HG03442 (cell line): ENCODE data around the gene CD19.
"Not testable (repeated sequence)": the region's sequence is repeated elsewhere in the genome, so short reads cannot be mapped to it uniquely, and the experiment has no call there.

Experiments
- ATAC-seq: cut with Tn5 transposase; IDR thresholded peaks from one replicate; pipeline ENCODE4 v1.9.1; 2021; ENCODE audit warnings: mild to moderate bottlenecking, moderate library complexity; ENCODE audit not compliant: unreplicated experiment

The CD19 gene

DNA sequence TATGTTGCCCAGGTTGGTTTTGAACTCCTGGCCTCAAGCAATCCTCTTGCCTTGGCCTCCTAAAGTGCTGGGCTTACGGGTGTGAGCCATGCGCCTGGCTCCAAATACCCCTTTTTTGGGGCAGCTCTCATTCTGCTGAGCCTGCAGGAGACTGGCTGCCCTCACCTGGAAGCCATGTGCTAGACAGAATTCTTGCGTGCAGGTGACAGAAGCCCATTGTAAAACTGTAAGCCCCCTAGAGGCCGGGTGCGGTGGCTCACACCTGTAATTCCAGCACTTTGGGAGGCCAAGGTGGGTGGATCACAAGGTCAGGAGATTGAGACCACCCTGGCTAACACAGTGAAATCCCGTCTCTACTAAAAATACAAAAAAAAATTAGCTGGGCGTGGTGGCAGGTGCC, 48.6 kb downstream of the CD19 start:
- ATAC-seq: not testable (repeated sequence)

DNA sequence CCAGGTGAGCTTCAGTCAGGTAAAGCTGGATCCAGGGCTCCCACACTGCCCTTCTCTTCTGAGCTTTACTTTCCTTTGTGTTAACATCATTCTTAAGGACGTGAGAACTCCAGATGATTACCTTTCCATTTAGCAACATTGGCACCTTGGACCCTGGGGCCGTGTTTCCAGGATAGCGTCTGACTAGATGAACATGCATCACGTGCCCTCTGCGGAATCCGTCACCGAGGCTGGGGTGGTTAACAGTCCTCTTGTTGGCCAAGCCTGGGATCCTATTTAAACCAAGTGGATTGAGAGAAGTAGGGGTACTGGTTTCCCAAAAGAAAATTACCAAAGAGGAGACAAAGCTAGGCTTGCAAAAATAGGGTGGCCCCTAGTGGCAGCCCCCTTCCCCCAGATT, 49.2 kb downstream of the CD19 start:
- no peak for ATAC-seq

DNA sequence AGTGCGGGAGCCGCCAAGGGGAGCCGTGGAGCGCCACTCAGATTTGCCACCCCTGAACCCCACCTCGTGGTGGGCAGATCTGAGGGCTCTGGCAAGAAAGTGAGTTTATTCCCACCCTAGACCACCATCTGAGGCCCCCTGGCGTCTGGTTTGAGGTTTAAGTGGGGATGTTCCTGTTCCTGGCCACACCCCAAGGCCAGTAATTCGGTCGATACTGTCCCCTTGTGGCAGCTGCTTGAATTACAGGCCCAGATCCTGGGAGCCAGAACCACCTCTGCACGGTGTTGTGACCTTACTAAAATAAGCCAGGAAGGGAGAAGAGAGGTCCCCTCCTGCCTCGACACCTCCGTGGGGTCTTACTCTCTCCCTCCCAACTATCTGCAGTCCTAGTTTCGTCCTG, 49.7 kb downstream of the CD19 start:
- no peak for ATAC-seq

DNA sequence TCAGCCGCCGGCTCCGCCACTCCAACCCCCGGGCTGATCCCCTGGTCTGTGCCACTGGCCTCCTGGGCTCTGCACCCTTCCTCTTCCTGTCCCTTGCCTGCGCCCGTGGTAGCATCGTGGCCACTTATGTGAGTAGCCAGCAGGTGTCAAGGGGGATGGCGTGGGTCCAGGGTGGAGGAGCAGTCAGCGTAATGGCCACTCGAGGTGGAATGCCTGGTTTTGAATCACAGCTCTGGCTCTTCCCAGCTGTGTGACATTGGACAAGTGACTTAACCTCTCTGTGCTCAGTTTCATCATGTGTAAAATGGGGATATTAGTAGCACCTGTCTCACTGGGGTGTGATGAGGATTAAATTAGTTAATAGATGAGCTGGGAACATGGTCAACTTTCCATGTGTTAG, 50.6 kb downstream of the CD19 start:
- ATAC-seq: no peak

DNA sequence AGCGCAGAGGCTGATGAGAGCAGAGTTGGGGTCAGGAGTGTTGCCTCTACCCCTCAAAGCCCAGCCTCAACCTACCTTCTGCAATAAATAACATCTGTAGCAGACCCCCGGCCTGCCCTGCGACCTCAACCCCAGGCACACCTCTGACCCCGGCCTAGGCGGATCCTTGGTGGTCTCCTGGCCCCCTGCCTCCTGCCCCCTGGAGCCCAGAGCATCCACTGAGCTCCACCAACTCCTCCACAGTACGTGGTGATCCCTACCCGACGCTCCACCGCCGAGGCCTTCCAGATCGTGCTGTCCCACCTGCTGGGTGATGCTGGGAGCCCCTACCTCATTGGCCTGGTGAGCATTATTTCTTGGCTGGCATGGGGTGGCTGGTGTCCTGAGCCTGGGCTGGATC, 51.2 kb downstream of the CD19 start:
- ATAC-seq: no peak

DNA sequence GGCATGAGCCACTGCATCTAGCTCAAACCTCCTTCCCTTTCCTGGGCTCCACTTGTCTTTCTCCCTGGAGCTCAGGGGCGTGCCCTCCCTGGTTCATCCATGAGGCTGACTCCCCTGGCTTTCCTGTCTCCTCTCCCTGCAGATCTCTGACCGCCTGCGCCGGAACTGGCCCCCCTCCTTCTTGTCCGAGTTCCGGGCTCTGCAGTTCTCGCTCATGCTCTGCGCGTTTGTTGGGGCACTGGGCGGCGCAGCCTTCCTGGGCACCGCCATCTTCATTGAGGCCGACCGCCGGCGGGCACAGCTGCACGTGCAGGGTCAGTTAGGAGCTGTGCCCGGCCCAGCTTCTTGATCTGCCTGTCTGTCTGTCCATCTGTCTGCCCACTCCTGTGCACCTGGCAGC, 51.9 kb downstream of the CD19 start:
- no peak for ATAC-seq

DNA sequence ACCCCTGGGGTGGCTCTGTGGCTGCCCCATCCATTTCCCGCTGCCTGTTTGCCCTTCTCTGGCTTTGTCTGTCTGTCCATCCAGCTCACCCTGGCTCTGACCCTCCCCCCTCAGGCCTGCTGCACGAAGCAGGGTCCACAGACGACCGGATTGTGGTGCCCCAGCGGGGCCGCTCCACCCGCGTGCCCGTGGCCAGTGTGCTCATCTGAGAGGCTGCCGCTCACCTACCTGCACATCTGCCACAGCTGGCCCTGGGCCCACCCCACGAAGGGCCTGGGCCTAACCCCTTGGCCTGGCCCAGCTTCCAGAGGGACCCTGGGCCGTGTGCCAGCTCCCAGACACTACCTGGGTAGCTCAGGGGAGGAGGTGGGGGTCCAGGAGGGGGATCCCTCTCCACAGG, 52.3 kb downstream of the CD19 start:
- ATAC-seq: no peak

DNA sequence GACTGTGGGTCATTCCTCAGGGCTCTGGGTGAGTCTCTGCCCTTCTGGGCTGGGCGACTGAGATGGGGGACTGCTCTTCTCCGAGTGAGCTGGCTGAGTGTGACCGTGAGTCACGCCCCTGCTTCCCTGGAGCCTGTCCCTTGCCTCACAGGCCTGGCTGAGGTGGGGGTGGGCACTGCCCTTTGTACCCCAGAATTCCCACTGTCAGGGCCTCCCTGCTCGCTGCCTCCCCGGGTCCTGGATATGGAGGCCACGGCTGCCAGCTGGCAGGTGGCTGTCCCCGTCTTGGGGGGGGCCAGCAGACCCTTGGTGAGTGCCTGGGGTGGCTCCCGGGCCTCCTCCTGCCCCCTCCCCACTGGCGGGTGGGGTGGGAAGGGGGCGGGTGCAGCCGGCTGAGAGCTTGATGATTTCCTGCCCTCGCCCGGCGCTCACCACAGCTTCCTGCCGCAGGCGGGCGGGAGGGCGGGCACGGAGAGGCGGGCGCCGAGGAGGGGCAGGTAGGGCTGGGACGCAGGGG, 52.9 kb downstream of the CD19 start, which contains the start of gene LAT:
Gene LAT, plus strand, starts transcription at position 434 of the 517 bp plus-strand sequence. CDS start 366 bp downstream, outside the sequence.
- ATAC-seq: no peak

DNA sequence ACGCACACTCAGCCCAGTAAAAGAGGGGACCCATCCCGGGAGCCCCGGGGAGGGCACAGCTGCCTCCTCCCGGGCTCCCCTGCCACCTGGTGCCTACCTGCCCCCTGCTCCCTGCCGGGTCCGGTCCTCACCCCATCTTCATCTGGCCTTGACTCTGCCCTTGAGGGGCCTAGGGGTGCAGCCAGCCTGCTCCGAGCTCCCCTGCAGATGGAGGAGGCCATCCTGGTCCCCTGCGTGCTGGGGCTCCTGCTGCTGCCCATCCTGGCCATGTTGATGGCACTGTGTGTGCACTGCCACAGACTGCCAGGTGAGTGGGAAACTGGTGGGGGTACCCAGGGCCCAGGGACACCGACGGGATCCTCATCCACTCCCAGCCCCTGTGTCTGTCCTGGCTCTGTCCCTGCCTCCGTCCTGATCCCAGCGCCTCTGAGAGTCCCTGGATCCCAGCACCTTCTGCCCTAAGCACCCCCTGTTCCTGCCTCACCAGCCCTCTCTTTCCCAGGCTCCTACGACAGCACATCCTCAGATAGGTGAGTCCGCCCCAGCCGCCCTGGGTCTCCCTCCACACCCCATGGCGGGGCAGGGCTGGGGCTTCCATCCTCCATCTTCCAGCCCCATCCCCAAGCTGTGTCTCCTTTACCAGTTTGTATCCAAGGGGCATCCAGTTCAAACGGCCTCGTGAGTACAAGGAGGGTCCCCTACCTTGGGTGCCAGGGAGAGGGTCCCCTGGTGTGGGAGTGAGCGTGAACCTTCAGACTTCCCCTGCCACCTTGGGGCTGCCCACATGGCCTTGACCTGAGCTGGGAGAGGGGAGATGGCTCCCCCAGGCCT, 53.7 kb downstream of the CD19 start:
- ATAC-seq: no peak

DNA sequence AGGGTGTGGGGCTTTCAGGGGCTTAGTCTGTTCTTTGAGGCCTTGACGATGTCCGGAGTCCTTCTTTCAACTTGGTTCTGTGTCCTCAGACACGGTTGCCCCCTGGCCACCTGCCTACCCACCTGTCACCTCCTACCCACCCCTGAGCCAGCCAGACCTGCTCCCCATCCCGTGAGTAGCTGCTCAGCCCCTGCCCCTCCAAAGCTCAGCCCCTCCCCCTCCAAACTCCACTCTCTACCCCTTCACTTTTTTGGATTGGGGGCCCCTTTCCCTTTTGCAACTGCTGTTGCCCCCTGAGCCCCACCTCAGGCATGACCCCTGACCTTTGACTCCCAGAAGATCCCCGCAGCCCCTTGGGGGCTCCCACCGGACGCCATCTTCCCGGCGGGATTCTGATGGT, 54.3 kb downstream of the CD19 start:
- no peak for ATAC-seq

DNA sequence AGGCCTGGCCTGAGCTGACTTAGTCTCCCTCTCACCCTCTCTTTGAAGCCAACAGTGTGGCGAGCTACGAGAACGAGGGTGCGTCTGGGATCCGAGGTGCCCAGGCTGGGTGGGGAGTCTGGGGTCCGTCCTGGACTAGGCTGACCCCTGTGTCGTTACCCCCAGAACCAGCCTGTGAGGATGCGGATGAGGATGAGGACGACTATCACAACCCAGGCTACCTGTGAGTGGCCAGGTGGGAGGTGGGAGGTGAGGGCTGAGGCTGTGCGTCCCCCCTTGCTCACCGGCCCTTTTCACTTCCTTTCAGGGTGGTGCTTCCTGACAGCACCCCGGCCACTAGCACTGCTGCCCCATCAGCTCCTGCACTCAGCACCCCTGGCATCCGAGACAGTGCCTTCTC, 54.7 kb downstream of the CD19 start:
- no peak for ATAC-seq

DNA sequence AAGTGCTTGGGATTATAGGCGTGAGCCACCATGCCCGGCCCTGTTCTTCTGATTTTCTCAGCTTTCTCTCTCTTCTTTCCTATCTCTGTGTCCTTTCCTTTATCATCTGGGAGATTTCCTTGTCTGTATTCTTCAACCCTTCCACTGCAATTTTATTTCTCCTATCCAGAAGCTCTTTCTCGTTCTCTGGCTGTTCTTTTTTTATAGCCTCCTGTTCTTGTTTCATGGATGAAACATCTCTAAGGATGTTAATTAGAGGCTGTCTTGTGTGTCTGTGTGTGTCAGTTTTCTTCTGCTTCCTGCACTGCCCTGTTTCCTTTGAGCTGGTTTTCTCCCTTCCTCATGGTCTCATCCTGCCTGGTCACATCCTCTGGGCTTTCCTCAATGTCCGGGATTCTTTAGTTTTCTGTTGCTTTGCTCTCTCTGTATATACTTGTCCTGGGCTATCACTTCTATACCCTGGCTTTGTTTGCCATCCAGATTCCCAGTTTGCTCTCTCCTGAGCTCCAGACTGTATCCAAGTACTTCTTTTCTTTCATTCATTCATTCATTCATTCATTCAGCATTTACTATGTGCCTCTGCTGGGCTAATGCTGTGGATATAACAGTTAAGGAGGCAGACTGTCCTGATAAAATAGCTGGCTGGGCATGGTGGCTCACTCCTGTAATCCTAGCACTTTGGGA, 55.5 kb downstream of the CD19 start:
- no peak for ATAC-seq
